PC-9 (cell line): ENCODE results near the gene BTBD19. TPM values are rescaled to one million over a fixed set of nuclear protein-coding genes. Genes with fewer than 3 reads are reported as not detected.

Source experiments
- BruUV-seq: library from RNA; stranded (reverse); fragments of 400-500 nt; replicated peaks from 2 replicates; lab custom pipeline; 2021; lab: Mats Ljungman, UMichigan
- CTCF ChIA-PET: fragments of 300-600 bp; sonication (Branson Sonifier 250); formaldehyde crosslinking; loops from one replicate; lab custom pipeline; 2022; ENCODE audit warnings: antibody characterized with exemption; lab: Charles Lee
- POLR2A ChIA-PET: fragments of 300-600 bp; sonication (Branson Sonifier 250); formaldehyde crosslinking; loops from one replicate; lab custom pipeline; 2022; ENCODE audit warnings: antibody characterized with exemption; ENCODE audit not compliant: unreplicated experiment; lab: Charles Lee
- DNase-seq, 2 experiments: peaks; one replicate each; pipeline versions ENCODE4 v3.0.0 to v3.0.0-alpha.2; 2015 to 2022; ENCODE audit warnings: mixed read lengths in 1 of 2
- H2AFZ ChIP-seq: fragments of 200-600 bp; sonication (generic); 2 replicates; pipeline ENCODE4 v1.8.1; 2017; ENCODE audit warnings: antibody characterized with exemption
- H3F3A ChIP-seq: fragments of 200-600 bp; sonication (generic); 2 replicates; pipeline ENCODE4 v1.8.1; 2017; ENCODE audit warnings: antibody characterized with exemption, mild to moderate bottlenecking, low read depth; ENCODE audit not compliant: insufficient read depth
- H3K27ac ChIP-seq: fragments of 200-600 bp; sonication (generic); 2 replicates; pipeline ENCODE4 v1.6.1; 2016; ENCODE audit warnings: mixed run types
- H3K27me3 ChIP-seq: fragments of 200-600 bp; sonication (generic); 2 replicates; pipeline ENCODE4 v1.6.1; 2016; ENCODE audit warnings: low read depth, mixed run types; ENCODE audit not compliant: insufficient read depth
- H3K36me3 ChIP-seq: fragments of 200-600 bp; sonication (generic); 2 replicates; pipeline ENCODE4 v1.6.1; 2016; ENCODE audit warnings: low read depth, mixed run types
- H3K4me1 ChIP-seq: fragments of 200-600 bp; sonication (generic); replicated peaks from 2 replicates; pipeline ENCODE4 v1.6.1; 2016; ENCODE audit warnings: mixed run types; ENCODE audit not compliant: insufficient read depth
- H3K4me2 ChIP-seq: fragments of 200-600 bp; sonication (generic); 2 replicates; pipeline ENCODE4 v1.6.1; 2017; ENCODE audit warnings: mixed run types
- H3K4me3 ChIP-seq: fragments of 200-600 bp; sonication (generic); 2 replicates; pipeline ENCODE4 v1.6.1; 2016; ENCODE audit warnings: mixed run types
- H3K79me2 ChIP-seq: fragments of 200-600 bp; sonication (generic); 2 replicates; pipeline ENCODE4 v1.6.1; 2017; ENCODE audit warnings: low read depth, mixed run types
- H3K9me2 ChIP-seq: fragments of 200-600 bp; sonication (generic); 2 replicates; pipeline ENCODE4 v1.8.1; 2017; ENCODE audit warnings: mild to moderate bottlenecking; ENCODE audit not compliant: insufficient read depth
- H3K9me3 ChIP-seq: fragments of 200-600 bp; sonication (generic); 2 replicates; pipeline ENCODE4 v1.8.1; 2016; ENCODE audit warnings: low read depth; ENCODE audit not compliant: insufficient read depth
- H4K20me1 ChIP-seq: fragments of 200-600 bp; sonication (generic); 2 replicates; pipeline ENCODE4 v1.8.1; 2017; ENCODE audit not compliant: insufficient read depth
- EZH2 ChIP-seq: fragments of 200-600 bp; sonication (generic); IDR thresholded peaks from 2 replicates; pipeline ENCODE4 v1.8.0; 2017; ENCODE audit warnings: antibody characterized with exemption, low read depth
- intact Hi-C: fragments of 100-400 bp; cut with micrococcal nuclease; formaldehyde crosslinking; loops from one replicate; pipeline ENCODE4 v1.10.0; 2022; ENCODE audit not compliant: unreplicated experiment
- total RNA-seq: library from RNA; stranded (reverse); gene quantifications from 2 replicates; pipeline ENCODE4 v1.2.3, GENCODE V29; 2021
- TF ChIP-seq, protein P1 (sequence below): fragments of 200-600 bp; sonication (generic); conservative IDR thresholded peaks from 2 replicates; pipeline ENCODE4 v1.6.1; 2017; ENCODE audit warnings: mixed run types, antibody characterized with exemption, mild to moderate bottlenecking, moderate library complexity

The BTBD19 gene
- total RNA-seq, 1 experiment from 2014 or later: 6.2 TPM

DNA sequence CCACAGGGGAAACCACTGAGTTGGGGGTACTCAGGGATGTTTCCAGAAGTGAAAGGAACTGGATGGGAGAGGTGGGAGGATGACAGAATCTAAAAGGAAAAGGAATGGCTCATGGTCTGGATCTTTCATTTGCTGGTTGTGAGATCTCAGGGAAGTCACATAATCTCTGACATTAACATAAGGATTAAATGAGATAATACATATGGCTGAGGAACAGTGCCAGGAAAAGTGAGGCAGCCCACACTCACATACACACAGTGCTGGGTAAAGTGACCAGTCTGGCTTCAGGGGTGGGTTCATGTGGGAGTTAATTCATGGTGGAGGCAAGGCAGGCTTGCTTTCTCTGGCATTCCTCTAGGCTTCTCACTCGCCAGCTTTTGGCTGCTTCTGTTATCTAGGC is 38.7 kb downstream of the BTBD19 start:
- Histone ChIP-seq H3K36me3 (no peaks in the 10 kb centered on the region), H3K4me3 (no peak overlapping the region), H4K20me1 (no peaks in the 10 kb centered on the region), H2AFZ (no peak overlapping the region), H3F3A (no peaks in the 10 kb centered on the region), H3K9me2 (no peaks in the 10 kb centered on the region), H3K27ac (no peak overlapping the region), H3K9me3 (no peaks in the 10 kb centered on the region), H3K4me1 (no peaks in the 10 kb centered on the region), H3K27me3 (no peaks in the 10 kb centered on the region), H3K79me2 (no peaks in the 10 kb centered on the region), H3K4me2 (no peak overlapping the region)
- ChIA-PET CTCF (interaction anchor here (0.5 kb wide), 1 partner anchor 1014 kb away, joined by 3 read pairs; no protein-coding TSS in a partner anchor), POLR2A (no interaction called here)
- no peak for DNase-seq
- BruUV-seq: no TSS peak
- TF ChIP-seq, protein P1, sequence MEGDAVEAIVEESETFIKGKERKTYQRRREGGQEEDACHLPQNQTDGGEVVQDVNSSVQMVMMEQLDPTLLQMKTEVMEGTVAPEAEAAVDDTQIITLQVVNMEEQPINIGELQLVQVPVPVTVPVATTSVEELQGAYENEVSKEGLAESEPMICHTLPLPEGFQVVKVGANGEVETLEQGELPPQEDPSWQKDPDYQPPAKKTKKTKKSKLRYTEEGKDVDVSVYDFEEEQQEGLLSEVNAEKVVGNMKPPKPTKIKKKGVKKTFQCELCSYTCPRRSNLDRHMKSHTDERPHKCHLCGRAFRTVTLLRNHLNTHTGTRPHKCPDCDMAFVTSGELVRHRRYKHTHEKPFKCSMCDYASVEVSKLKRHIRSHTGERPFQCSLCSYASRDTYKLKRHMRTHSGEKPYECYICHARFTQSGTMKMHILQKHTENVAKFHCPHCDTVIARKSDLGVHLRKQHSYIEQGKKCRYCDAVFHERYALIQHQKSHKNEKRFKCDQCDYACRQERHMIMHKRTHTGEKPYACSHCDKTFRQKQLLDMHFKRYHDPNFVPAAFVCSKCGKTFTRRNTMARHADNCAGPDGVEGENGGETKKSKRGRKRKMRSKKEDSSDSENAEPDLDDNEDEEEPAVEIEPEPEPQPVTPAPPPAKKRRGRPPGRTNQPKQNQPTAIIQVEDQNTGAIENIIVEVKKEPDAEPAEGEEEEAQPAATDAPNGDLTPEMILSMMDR: no peak
- TF ChIP-seq EZH2: no peak
- intact Hi-C loops: no loop called here

DNA sequence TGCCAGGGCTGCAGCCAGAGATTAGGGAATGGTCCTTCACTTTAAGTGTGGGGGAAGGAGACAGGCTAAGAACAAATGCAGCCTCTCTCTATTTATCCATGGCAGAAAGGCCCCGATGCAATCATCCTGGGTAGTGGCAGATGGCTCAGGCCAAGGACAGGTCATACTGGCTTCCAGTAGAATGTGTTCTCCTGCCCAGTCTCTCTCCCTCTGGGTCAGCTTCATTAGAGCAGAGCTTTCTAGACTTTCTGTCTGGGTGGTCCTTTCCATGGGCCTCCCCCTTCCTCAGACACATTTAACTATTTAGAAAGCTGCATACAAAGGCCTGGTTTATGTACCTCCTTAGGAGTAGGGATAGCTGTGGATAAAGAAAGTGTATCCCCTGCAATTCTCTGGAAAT is 39.5 kb downstream of the BTBD19 start:
- H3K4me1 ChIP-seq: no peaks in the 10 kb centered on the region
- H3K9me3 ChIP-seq: no peaks in the 10 kb centered on the region
- BruUV-seq: no TSS peak
- no peaks in the 10 kb centered on the region for H3K36me3 ChIP-seq
- ChIA-PET POLR2A (no interaction called here), CTCF (no interaction called here)
- intact Hi-C loops: no loop called here
- no peaks in the 10 kb centered on the region for H4K20me1 ChIP-seq
- no peak overlapping the region for H3K4me3 ChIP-seq
- no peaks in the 10 kb centered on the region for H3K27me3 ChIP-seq
- no peak overlapping the region for H2AFZ ChIP-seq
- no peaks in the 10 kb centered on the region for H3F3A ChIP-seq
- TF ChIP-seq EZH2: no peak
- TF ChIP-seq, protein P1: no peak
- H3K4me2 ChIP-seq: no peak overlapping the region
- no peak for DNase-seq
- H3K79me2 ChIP-seq: no peaks in the 10 kb centered on the region
- H3K27ac ChIP-seq: no peak overlapping the region
- no peaks in the 10 kb centered on the region for H3K9me2 ChIP-seq

DNA sequence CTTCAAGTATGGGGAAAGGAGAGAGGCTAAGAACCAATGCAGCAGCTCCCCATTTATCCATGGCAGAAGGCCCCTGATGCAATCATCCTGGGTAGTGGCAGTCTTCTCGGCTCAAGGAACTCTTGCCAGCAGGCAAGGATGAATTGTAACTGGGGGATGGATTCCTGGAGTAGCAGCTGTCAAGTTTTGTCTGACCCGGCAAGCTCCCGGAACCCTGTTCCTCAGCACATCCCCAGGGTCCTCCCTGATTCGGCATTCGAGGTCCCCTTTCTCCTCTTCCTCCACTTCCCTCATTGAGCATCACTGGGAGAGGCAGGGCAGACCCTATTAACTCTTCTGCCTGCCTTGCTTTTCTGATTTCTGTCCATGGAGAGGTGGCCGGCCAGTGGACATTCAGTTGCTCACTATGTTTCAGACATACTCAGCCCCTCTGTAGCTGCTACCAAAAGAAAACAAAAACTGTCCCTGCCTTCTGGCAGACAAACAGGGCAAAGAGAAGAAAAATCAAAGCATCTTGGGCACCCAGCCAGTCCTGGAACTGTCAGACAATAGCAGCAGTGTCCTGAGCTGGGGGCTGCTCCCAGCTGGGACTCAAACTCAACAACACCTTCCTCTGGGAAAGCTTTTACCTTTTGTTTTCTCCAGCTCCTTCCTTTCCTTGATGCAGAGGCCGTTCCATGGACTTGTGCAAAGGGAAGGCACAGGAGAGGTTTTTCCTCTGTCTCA is 40.3 kb downstream of the BTBD19 start:
- no peak overlapping the region for H3K4me3 ChIP-seq
- intact Hi-C loops: no loop called here
- H3K36me3 ChIP-seq: no peaks in the 10 kb centered on the region
- TF ChIP-seq, protein P1: no peak
- TF ChIP-seq EZH2: no peak
- POLR2A ChIA-PET: no interaction called here
- no peaks in the 10 kb centered on the region for H3K27me3 ChIP-seq
- CTCF ChIA-PET: no interaction called here
- H3K79me2 ChIP-seq: no peaks in the 10 kb centered on the region
- no peak for DNase-seq
- H3K9me3 ChIP-seq: no peaks in the 10 kb centered on the region
- no peak overlapping the region for H2AFZ ChIP-seq
- no peaks in the 10 kb centered on the region for H3K4me1 ChIP-seq
- H3K9me2 ChIP-seq: no peaks in the 10 kb centered on the region
- H3F3A ChIP-seq: no peaks in the 10 kb centered on the region
- H4K20me1 ChIP-seq: no peaks in the 10 kb centered on the region
- no peak overlapping the region for H3K27ac ChIP-seq
- BruUV-seq: no TSS peak
- no peak overlapping the region for H3K4me2 ChIP-seq
